GM10266 (cell line): ENCODE results near the gene NDUFV2.

Experiments
- DNase-seq: peaks from one replicate; pipeline ENCODE4 v3.0.0; 2012; ENCODE audit errors: extremely low spot score
- CTCF ChIP-seq: IDR thresholded peaks from 2 replicates; pipeline ENCODE4 v1.5.1; 2012; ENCODE audit warnings: mild to moderate bottlenecking, low read depth; ENCODE audit not compliant: control insufficient read depth, insufficient read depth; ENCODE audit errors: missing control alignments

NDUFV2 gene

GRCh38 chr18:9102508-9103375, at the start of gene NDUFV2:
Gene NDUFV2, plus strand, starts transcription at chr18:9102699. Its CDS starts 45 bp downstream, at chr18:9102744.
- DNase-seq: peak; percentile 94
- TF ChIP-seq CTCF: no peak

- DNase-seq: no peak
- no peak for TF ChIP-seq CTCF
Measured at GRCh38 chr18:9053814-9054213, 48.7 kb upstream of the NDUFV2 start.

- no peak for DNase-seq
- TF ChIP-seq CTCF: no peak
Measured at GRCh38 chr18:9055185-9055584, 47.3 kb upstream of the NDUFV2 start.

GRCh38 chr18:9055626-9056025, 46.9 kb upstream of the NDUFV2 start:
- DNase-seq: no peak
- TF ChIP-seq CTCF: no peak

- DNase-seq: no peak
- TF ChIP-seq CTCF: no peak
Measured at GRCh38 chr18:9057646-9058045, 44.9 kb upstream of the NDUFV2 start.

GRCh38 chr18:9058406-9058805, 44.1 kb upstream of the NDUFV2 start:
- no peak for TF ChIP-seq CTCF
- DNase-seq: no peak

- DNase-seq: no peak
- no peak for TF ChIP-seq CTCF
Measured at GRCh38 chr18:9062418-9062751, 40.1 kb upstream of the NDUFV2 start.
